ENCODE data around the gene SLC38A10.

Gene SLC38A10

GRCh38 chr17:81258292-81258691 is 36.8 kb downstream of the SLC38A10 start:
- no peak for DNase-seq

- no peak for DNase-seq
Measured at GRCh38 chr17:81257533-81257932, 37.6 kb downstream of the SLC38A10 start.

GRCh38 chr17:81256616-81257015 is 38.5 kb downstream of the SLC38A10 start:
- DNase-seq = no peak

GRCh38 chr17:81254955-81255717 is 40.0 kb downstream of the SLC38A10 start:
- peak in 38 of 58 donors; percentile 12 to 62 (median 34) for DNase-seq

GRCh38 chr17:81253358-81254131 is 41.6 kb downstream of the SLC38A10 start:
- peak in 27 of 58 donors; percentile 12 to 47 (median 21) for DNase-seq

GRCh38 chr17:81252987-81253329 is 42.1 kb downstream of the SLC38A10 start:
- no peak for DNase-seq

- DNase-seq = no peak
Measured at GRCh38 chr17:81252326-81252986, 42.7 kb downstream of the SLC38A10 start.

GRCh38 chr17:81251709-81252301 is 43.3 kb downstream of the SLC38A10 start:
- DNase-seq = peak in 1 of 58 donors; percentile 6

GRCh38 chr17:81251094-81251708 is 43.9 kb downstream of the SLC38A10 start:
- DNase-seq = no peak

- no peak for DNase-seq
Measured at GRCh38 chr17:81250286-81251093, 44.6 kb downstream of the SLC38A10 start.

- DNase-seq = no peak
Measured at GRCh38 chr17:81249223-81250040, 45.7 kb downstream of the SLC38A10 start.

- DNase-seq = no peak
Measured at GRCh38 chr17:81248649-81249048, 46.5 kb downstream of the SLC38A10 start.

- DNase-seq = no peak
Measured at GRCh38 chr17:81247339-81247990, 47.6 kb downstream of the SLC38A10 start.

- DNase-seq = no peak
Measured at GRCh38 chr17:81246679-81247338, 48.3 kb downstream of the SLC38A10 start.

GRCh38 chr17:81246343-81246670 is 48.8 kb downstream of the SLC38A10 start:
- DNase-seq = no peak

- no peak for DNase-seq
Measured at GRCh38 chr17:81245665-81246342, 49.3 kb downstream of the SLC38A10 start.

GRCh38 chr17:81245024-81245664 is 50.0 kb downstream of the SLC38A10 start:
- DNase-seq = no peak
